Skin of body (tissue), 2 donors: ENCODE data around the gene OBSCN. TPM values are rescaled to one million over a fixed set of nuclear protein-coding genes. Genes with fewer than 3 reads are reported as not detected.

Experiments used
- DNase-seq: peaks from one replicate; lab custom pipeline; 2025; lab: John Stamatoyannopoulos, UW
- total RNA-seq: library from RNA; depleted of rRNA; stranded (reverse); fragments of >200 nt; gene quantifications from one replicate; pipeline ENCODE4 v1.2.3, GENCODE V29; 2014

The OBSCN gene
- total RNA-seq, 1 donor from 2014 or later, result 79.3 TPM

GRCh38 chr1:228375578-228376261 is 167.9 kb downstream of the OBSCN start:
- no peak for DNase-seq

GRCh38 chr1:228376262-228376628 is 168.4 kb downstream of the OBSCN start:
- DNase-seq, result no peak

- no peak for DNase-seq
Measured at GRCh38 chr1:228376651-228377631, 169.1 kb downstream of the OBSCN start.

- no peak for DNase-seq
Measured at GRCh38 chr1:228377664-228378089, 169.8 kb downstream of the OBSCN start.

GRCh38 chr1:228378090-228378872 is 170.4 kb downstream of the OBSCN start:
- DNase-seq, result no peak

GRCh38 chr1:228378873-228379460 is 171.1 kb downstream of the OBSCN start:
- DNase-seq, result no peak

- DNase-seq, result no peak
Measured at GRCh38 chr1:228379666-228380065, 171.8 kb downstream of the OBSCN start.

- no peak for DNase-seq
Measured at GRCh38 chr1:228381356-228381755, 173.5 kb downstream of the OBSCN start.

- no peak for DNase-seq
Measured at GRCh38 chr1:228383773-228384172, 175.9 kb downstream of the OBSCN start.

GRCh38 chr1:228385232-228385631 is 177.4 kb downstream of the OBSCN start:
- DNase-seq, result no peak

GRCh38 chr1:228387321-228387720 is 179.5 kb downstream of the OBSCN start:
- no peak for DNase-seq

- no peak for DNase-seq
Measured at GRCh38 chr1:228390649-228391048, 182.8 kb downstream of the OBSCN start.

GRCh38 chr1:228391411-228392020 is 183.7 kb downstream of the OBSCN start:
- no peak for DNase-seq

- DNase-seq, result no peak
Measured at GRCh38 chr1:228392111-228392936, 184.5 kb downstream of the OBSCN start.

GRCh38 chr1:228393268-228393701 is 185.4 kb downstream of the OBSCN start:
- DNase-seq, result no peak

- DNase-seq, result no peak
Measured at GRCh38 chr1:228393811-228394570, 186.1 kb downstream of the OBSCN start.

- no peak for DNase-seq
Measured at GRCh38 chr1:228394571-228395394, 186.9 kb downstream of the OBSCN start.
